ENCODE measurements around the gene SPRY4.

GRCh38 chr5:142309747-142310318, 15.0 kb downstream of the SPRY4 start:
- TF ChIP-seq, protein P1, sequence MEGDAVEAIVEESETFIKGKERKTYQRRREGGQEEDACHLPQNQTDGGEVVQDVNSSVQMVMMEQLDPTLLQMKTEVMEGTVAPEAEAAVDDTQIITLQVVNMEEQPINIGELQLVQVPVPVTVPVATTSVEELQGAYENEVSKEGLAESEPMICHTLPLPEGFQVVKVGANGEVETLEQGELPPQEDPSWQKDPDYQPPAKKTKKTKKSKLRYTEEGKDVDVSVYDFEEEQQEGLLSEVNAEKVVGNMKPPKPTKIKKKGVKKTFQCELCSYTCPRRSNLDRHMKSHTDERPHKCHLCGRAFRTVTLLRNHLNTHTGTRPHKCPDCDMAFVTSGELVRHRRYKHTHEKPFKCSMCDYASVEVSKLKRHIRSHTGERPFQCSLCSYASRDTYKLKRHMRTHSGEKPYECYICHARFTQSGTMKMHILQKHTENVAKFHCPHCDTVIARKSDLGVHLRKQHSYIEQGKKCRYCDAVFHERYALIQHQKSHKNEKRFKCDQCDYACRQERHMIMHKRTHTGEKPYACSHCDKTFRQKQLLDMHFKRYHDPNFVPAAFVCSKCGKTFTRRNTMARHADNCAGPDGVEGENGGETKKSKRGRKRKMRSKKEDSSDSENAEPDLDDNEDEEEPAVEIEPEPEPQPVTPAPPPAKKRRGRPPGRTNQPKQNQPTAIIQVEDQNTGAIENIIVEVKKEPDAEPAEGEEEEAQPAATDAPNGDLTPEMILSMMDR (IDR thresholded peaks at IDR 0.05; ENCODE audit: low read depth, low read length, poor library complexity, severe bottlenecking): no peak
- TF ChIP-seq EZH2phosphoT487 (IDR thresholded peaks at IDR 0.05; ENCODE audit: borderline replicate concordance, low read length): no peak
